K562 (cell line): ENCODE measurements around the gene GABARAP.

Experiments
- CEBPZ ChIP-seq: fragments of 150-350 bp; IDR thresholded peaks from 2 replicates; pipeline ENCODE4 v1.6.1; 2014; ENCODE audit warnings: low read depth, mild to moderate bottlenecking, low read length, borderline replicate concordance
- CHD2 ChIP-seq: IDR thresholded peaks from 2 replicates; pipeline ENCODE4 v1.6.1; 2011; ENCODE audit warnings: low read depth, low read length
- IRF2 ChIP-seq: sonication (generic); formaldehyde crosslinking; IDR thresholded peaks from 2 replicates; pipeline ENCODE4 v1.8.1; 2022; ENCODE audit warnings: mild to moderate bottlenecking, missing genetic modification reagents
- MYC ChIP-seq, 2 experiments: fragments of 250-450 bp in 1 of 2; sonication (Bioruptor Pico) in 1 of 2; IDR thresholded peaks; 2 replicates each; pipeline versions ENCODE4 v1.5.1 to v1.6.1; 2012 to 2021; ENCODE audit warnings: low read depth in 2 of 2, borderline replicate concordance in 1 of 2, improper control_type of control experiment in 1 of 2, low read length in 1 of 2, mild to moderate bottlenecking in 1 of 2, moderate library complexity in 1 of 2
- NRF1 ChIP-seq, 2 experiments: fragments of 450-650 bp; IDR thresholded peaks in 1 of 2; conservative IDR thresholded peaks in 1 of 2; 2 replicates each; pipeline ENCODE4 v1.6.1; 2014; ENCODE audit warnings: mild to moderate bottlenecking in 2 of 2
- TCF7 ChIP-seq: sonication (generic); IDR thresholded peaks from 2 replicates; pipeline ENCODE4 v1.6.1; 2016; ENCODE audit warnings: antibody characterized with exemption, borderline replicate concordance
- YY1 ChIP-seq, 3 experiments: IDR thresholded peaks; 2 replicates each; pipeline ENCODE4 v1.6.1; 2011; ENCODE audit warnings: low read length in 2 of 3, mild to moderate bottlenecking in 2 of 3, moderate library complexity in 2 of 3, borderline replicate concordance in 1 of 3, control low read depth in 1 of 3, low read depth in 1 of 3; ENCODE audit not compliant: insufficient read depth in 3 of 3, insufficient replicate concordance in 2 of 3, control insufficient read depth in 1 of 3, insufficient read length in 1 of 3; ENCODE audit errors: extremely low read depth in 1 of 3
- ZNF785 ChIP-seq: fragments of 250-450 bp; sonication (Bioruptor Pico); IDR thresholded peaks from 2 replicates; pipeline ENCODE4 v1.4.0; 2020; ENCODE audit warnings: mild to moderate bottlenecking

DNA sequence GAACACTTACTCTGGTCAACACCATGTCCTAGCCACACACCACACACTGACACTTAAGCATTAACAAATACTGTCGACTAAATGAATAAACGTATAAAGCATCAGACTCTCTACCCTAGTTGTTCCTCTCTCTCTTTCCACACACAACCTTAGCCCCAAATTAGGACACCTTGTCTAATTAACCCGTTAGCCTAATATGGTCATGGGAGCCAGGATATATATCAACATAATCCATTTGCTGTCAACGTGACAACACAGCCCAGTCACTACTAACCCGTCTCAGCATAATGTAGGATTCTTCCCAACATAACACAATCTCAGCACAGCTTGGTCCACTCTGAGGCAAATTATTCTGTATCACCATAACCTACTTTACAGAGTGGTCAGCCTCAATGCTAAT lies 10.1 kb downstream of the GABARAP start:
- no peak for TF ChIP-seq ZNF785 (CRISPR knock-in tag)
- TF ChIP-seq CHD2 = no peak
- no peak for TF ChIP-seq NRF1 (conservative IDR thresholded peaks at IDR 0.05 in 1 of 2, IDR thresholded peaks at IDR 0.05 in 1 of 2)
- no peak for TF ChIP-seq YY1 (IDR thresholded peaks at IDR 0.05; ENCODE audit: borderline replicate concordance in 1 of 3, control insufficient read depth in 1 of 3, extremely low read depth in 1 of 3, insufficient read depth in 3 of 3, insufficient read length in 1 of 3, insufficient replicate concordance in 2 of 3, low read depth in 1 of 3, low read length in 2 of 3)
- TF ChIP-seq MYC (IDR thresholded peaks at IDR 0.05; ENCODE audit: low read depth, low read length) = no peak
- no peak for TF ChIP-seq MYC (CRISPR knock-in tag; IDR thresholded peaks at IDR 0.05; ENCODE audit: borderline replicate concordance, low read depth)
- no peak for TF ChIP-seq IRF2 (CRISPR knock-in tag)
- TF ChIP-seq TCF7 = no peak
- no peak for TF ChIP-seq CEBPZ
